Measurements from ENCODE around the gene WARS2.

The WARS2 gene

DNA sequence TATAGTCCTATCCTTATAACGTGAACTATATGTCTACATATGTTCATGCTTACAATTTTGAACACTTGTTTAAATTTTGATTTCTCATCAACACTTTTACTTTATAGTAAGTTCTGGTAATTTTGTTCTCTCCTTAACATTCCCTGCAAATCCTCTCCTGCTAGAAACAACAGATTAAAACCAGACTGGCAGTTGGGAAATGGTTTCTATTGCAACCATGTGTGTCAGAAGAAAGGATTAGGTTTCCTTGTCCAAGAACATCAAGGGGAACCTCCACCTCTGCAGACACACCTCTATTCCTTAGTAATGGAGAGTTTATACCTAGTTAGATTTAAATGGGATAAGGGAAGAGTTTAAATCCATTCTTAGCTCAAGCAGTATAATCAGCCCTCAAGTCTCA lies 3.3 kb upstream of the WARS2 start:
- Histone ChIP-seq H2AK5ac (ENCODE audit: low read length) (no peak overlapping the region), H2BK12ac (ENCODE audit: low read length) (no peak overlapping the region), H3K79me1 (ENCODE audit: low read length) (peaks cover 5% of the 10 kb centered on the region), H3K9ac (ENCODE audit: low read length) (no peak overlapping the region), H3K79me2 (ENCODE audit: control insufficient read depth, insufficient read depth, low read length, poor library complexity) (peaks cover 4% of the 10 kb centered on the region), H3K27me3 (ENCODE audit: insufficient read depth, low read length) (no peaks in the 10 kb centered on the region), H3K4me1 (ENCODE audit: control insufficient read depth in 1 of 2, insufficient read depth in 2 of 2, low read length in 2 of 2) (peaks cover 4 to 9% of the 10 kb centered on the region in 2 experiments), H3K4ac (ENCODE audit: low read depth, low read length) (no peak overlapping the region), H3K4me3 (ENCODE audit: low read depth, low read length) (no peak overlapping the region), H3K27ac (ENCODE audit: low read depth, low read length) (no peak overlapping the region), H2BK120ac (ENCODE audit: insufficient read depth, low read length, poor library complexity) (no peak overlapping the region), H3K23ac (ENCODE audit: low read length) (no peak overlapping the region), H4K8ac (ENCODE audit: low read depth, low read length) (no peak overlapping the region), H3K14ac (ENCODE audit: low read length) (no peak overlapping the region), H3K4me2 (ENCODE audit: low read length) (no peak overlapping the region), H2BK5ac (ENCODE audit: low read depth, low read length, poor library complexity) (no peak overlapping the region), H3K36me3 (ENCODE audit: control insufficient read depth in 1 of 2, insufficient read depth in 2 of 2, low read length in 2 of 2) (no peaks in the 10 kb centered on the region), H3K9me3 (ENCODE audit: insufficient read depth, low read depth, low read length) (no peaks in the 10 kb centered on the region), H3K18ac (ENCODE audit: low read length) (no peak overlapping the region), H4K12ac (ENCODE audit: low read depth, low read length) (no peak overlapping the region), H2AFZ (ENCODE audit: insufficient read depth, low read length, poor library complexity) (no peak overlapping the region), H4K91ac (ENCODE audit: low read depth, low read length) (no peak overlapping the region)
- WGBS (ENCODE audit: extremely low coverage, insufficient coverage, insufficient read length): no CpG with 5 or more reads among the region's 1 CpG
- DNase-seq: no peak

DNA sequence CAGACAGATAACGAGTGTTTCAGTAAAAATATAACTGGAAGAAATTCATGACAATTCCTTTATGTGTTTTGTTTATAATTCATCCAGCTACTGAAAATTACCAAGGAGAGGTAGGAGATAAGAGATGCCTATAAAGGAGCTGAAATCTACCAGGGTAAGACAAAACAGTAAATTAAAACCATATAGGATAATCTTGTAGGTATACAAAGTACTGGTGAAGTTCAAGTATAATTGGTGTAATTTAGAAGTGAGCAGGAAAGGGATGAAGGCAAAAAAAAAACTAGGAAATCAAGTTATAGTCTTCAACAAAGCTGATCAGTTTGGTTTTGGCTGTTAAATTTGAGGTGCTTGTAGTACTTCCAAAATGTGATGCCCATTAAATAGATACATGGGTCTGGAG lies 1.2 kb upstream of the WARS2 start:
- no peaks in the 10 kb centered on the region for H3K27me3 ChIP-seq (ENCODE audit: insufficient read depth, low read length)
- no peaks in the 10 kb centered on the region for H3K9me3 ChIP-seq (ENCODE audit: insufficient read depth, low read depth, low read length)
- H4K8ac ChIP-seq (ENCODE audit: low read depth, low read length): no peak overlapping the region
- no peak overlapping the region for H4K91ac ChIP-seq (ENCODE audit: low read depth, low read length)
- H2AK5ac ChIP-seq (ENCODE audit: low read length): no peak overlapping the region
- peaks cover 4 to 9% of the 10 kb centered on the region in 2 experiments for H3K4me1 ChIP-seq (ENCODE audit: control insufficient read depth in 1 of 2, insufficient read depth in 2 of 2, low read length in 2 of 2)
- no peak overlapping the region for H2BK12ac ChIP-seq (ENCODE audit: low read length)
- no peak overlapping the region for H3K4me2 ChIP-seq (ENCODE audit: low read length)
- H3K23ac ChIP-seq (ENCODE audit: low read length): no peak overlapping the region
- H3K4ac ChIP-seq (ENCODE audit: low read depth, low read length): no peak overlapping the region
- peaks cover 5% of the 10 kb centered on the region for H3K79me1 ChIP-seq (ENCODE audit: low read length)
- no peak overlapping the region for H3K4me3 ChIP-seq (ENCODE audit: low read depth, low read length)
- H3K27ac ChIP-seq (ENCODE audit: low read depth, low read length): no peak overlapping the region
- H2BK5ac ChIP-seq (ENCODE audit: low read depth, low read length, poor library complexity): no peak overlapping the region
- H3K79me2 ChIP-seq (ENCODE audit: control insufficient read depth, insufficient read depth, low read length, poor library complexity): peaks cover 4% of the 10 kb centered on the region
- H4K12ac ChIP-seq (ENCODE audit: low read depth, low read length): no peak overlapping the region
- H3K18ac ChIP-seq (ENCODE audit: low read length): no peak overlapping the region
- no peak for DNase-seq
- no peak overlapping the region for H2AFZ ChIP-seq (ENCODE audit: insufficient read depth, low read length, poor library complexity)
- H2BK120ac ChIP-seq (ENCODE audit: insufficient read depth, low read length, poor library complexity): no peak overlapping the region
- no CpG with 5 or more reads among the region's 1 CpG for WGBS (ENCODE audit: extremely low coverage, insufficient coverage, insufficient read length)
- no peaks in the 10 kb centered on the region for H3K36me3 ChIP-seq (ENCODE audit: control insufficient read depth in 1 of 2, insufficient read depth in 2 of 2, low read length in 2 of 2)
- no peak overlapping the region for H3K9ac ChIP-seq (ENCODE audit: low read length)
- H3K14ac ChIP-seq (ENCODE audit: low read length): no peak overlapping the region

DNA sequence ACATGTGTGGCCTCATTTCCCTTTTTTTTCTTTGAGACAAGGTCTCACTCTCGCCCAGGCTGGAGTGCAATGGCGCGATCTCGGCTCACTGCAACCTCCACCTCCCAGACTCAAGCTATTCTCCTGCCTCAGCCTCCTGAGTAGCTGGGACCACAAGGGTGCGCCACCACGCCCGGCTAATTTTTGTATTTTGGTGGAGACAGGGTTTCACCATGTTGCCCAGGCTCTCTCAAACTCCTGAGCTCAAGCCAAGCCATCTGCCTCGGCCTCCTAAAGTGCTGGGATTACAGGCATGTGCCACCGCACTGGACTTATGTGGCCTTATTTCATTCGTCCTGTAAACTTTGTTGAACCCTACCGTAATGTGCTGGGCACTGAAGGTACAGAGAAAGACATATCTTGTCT lies 569 bp upstream of the WARS2 start:
- Histone ChIP-seq H3K4me3 (ENCODE audit: low read depth, low read length) (no peak overlapping the region), H3K36me3 (ENCODE audit: control insufficient read depth in 1 of 2, insufficient read depth in 2 of 2, low read length in 2 of 2) (no peaks in the 10 kb centered on the region), H3K9ac (ENCODE audit: low read length) (no peak overlapping the region), H2BK120ac (ENCODE audit: insufficient read depth, low read length, poor library complexity) (no peak overlapping the region), H3K4me1 (ENCODE audit: control insufficient read depth in 1 of 2, insufficient read depth in 2 of 2, low read length in 2 of 2) (peaks cover 4 to 9% of the 10 kb centered on the region in 2 experiments), H3K9me3 (ENCODE audit: insufficient read depth, low read depth, low read length) (no peaks in the 10 kb centered on the region), H3K79me1 (ENCODE audit: low read length) (peaks cover 5% of the 10 kb centered on the region), H2AK5ac (ENCODE audit: low read length) (peak overlapping the region; percentile 66), H3K27ac (ENCODE audit: low read depth, low read length) (peak overlapping the region; percentile 4), H4K8ac (ENCODE audit: low read depth, low read length) (peak overlapping the region; percentile 94), H3K23ac (ENCODE audit: low read length) (no peak overlapping the region), H3K79me2 (ENCODE audit: control insufficient read depth, insufficient read depth, low read length, poor library complexity) (peaks cover 4% of the 10 kb centered on the region), H3K4ac (ENCODE audit: low read depth, low read length) (peak overlapping the region; percentile 0), H4K12ac (ENCODE audit: low read depth, low read length) (peak overlapping the region; percentile 91), H2BK5ac (ENCODE audit: low read depth, low read length, poor library complexity) (no peak overlapping the region), H2BK12ac (ENCODE audit: low read length) (no peak overlapping the region), H2AFZ (ENCODE audit: insufficient read depth, low read length, poor library complexity) (peak overlapping the region; percentile 79), H3K14ac (ENCODE audit: low read length) (peak overlapping the region; percentile 3), H3K27me3 (ENCODE audit: insufficient read depth, low read length) (no peaks in the 10 kb centered on the region), H4K91ac (ENCODE audit: low read depth, low read length) (peak overlapping the region; percentile 58), H3K18ac (ENCODE audit: low read length) (peak overlapping the region; percentile 5), H3K4me2 (ENCODE audit: low read length) (peak overlapping the region; percentile 52)
- no CpG with 5 or more reads among the region's 11 CpGs for WGBS (ENCODE audit: extremely low coverage, insufficient coverage, insufficient read length)
- DNase-seq: peak; percentile 17 to 57

DNA sequence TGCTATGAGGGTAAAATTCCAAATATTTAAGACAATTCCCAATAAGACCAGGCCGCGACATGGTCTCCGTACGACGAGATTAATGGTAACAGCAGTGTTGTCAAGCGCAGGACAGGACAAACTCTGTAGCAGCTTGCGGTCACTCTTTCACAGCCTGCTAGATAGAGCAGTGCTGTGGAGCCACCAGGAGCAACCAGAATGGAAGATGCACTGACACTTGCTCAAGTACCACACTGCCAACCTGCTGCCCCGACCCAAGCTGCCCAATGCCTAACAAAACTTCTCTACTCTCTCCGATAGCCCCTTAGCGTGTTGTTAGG lies 636 bp downstream of the WARS2 start:
- H4K12ac ChIP-seq (ENCODE audit: low read depth, low read length): no peak overlapping the region
- peak overlapping the region; percentile 24 for H4K8ac ChIP-seq (ENCODE audit: low read depth, low read length)
- H3K23ac ChIP-seq (ENCODE audit: low read length): no peak overlapping the region
- WGBS (ENCODE audit: extremely low coverage, insufficient coverage, insufficient read length): no CpG with 5 or more reads among the region's 10 CpGs
- H3K27me3 ChIP-seq (ENCODE audit: insufficient read depth, low read length): no peaks in the 10 kb centered on the region
- H3K79me2 ChIP-seq (ENCODE audit: control insufficient read depth, insufficient read depth, low read length, poor library complexity): peaks cover 4% of the 10 kb centered on the region
- H3K14ac ChIP-seq (ENCODE audit: low read length): no peak overlapping the region
- H2BK12ac ChIP-seq (ENCODE audit: low read length): no peak overlapping the region
- no peak overlapping the region for H2BK120ac ChIP-seq (ENCODE audit: insufficient read depth, low read length, poor library complexity)
- no peak overlapping the region for H2BK5ac ChIP-seq (ENCODE audit: low read depth, low read length, poor library complexity)
- H3K9ac ChIP-seq (ENCODE audit: low read length): peak overlapping the region; percentile 80
- DNase-seq: no peak
- no peak overlapping the region for H2AFZ ChIP-seq (ENCODE audit: insufficient read depth, low read length, poor library complexity)
- peaks cover 5% of the 10 kb centered on the region for H3K79me1 ChIP-seq (ENCODE audit: low read length)
- peaks cover 4 to 9% of the 10 kb centered on the region in 2 experiments for H3K4me1 ChIP-seq (ENCODE audit: control insufficient read depth in 1 of 2, insufficient read depth in 2 of 2, low read length in 2 of 2)
- no peaks in the 10 kb centered on the region for H3K36me3 ChIP-seq (ENCODE audit: control insufficient read depth in 1 of 2, insufficient read depth in 2 of 2, low read length in 2 of 2)
- H3K4me2 ChIP-seq (ENCODE audit: low read length): peak overlapping the region; percentile 99
- H3K27ac ChIP-seq (ENCODE audit: low read depth, low read length): peak overlapping the region; percentile 12
- no peak overlapping the region for H2AK5ac ChIP-seq (ENCODE audit: low read length)
- peak overlapping the region; percentile 73 for H3K4me3 ChIP-seq (ENCODE audit: low read depth, low read length)
- no peak overlapping the region for H4K91ac ChIP-seq (ENCODE audit: low read depth, low read length)
- no peaks in the 10 kb centered on the region for H3K9me3 ChIP-seq (ENCODE audit: insufficient read depth, low read depth, low read length)
- no peak overlapping the region for H3K18ac ChIP-seq (ENCODE audit: low read length)
- H3K4ac ChIP-seq (ENCODE audit: low read depth, low read length): no peak overlapping the region

Measured in trophoblast cell (in vitro differentiated cells and primary cell).